Gastrocnemius medialis (tissue), 4 donors: Measurements from ENCODE around the gene MARCKS.

Source experiments
- POLR2A ChIP-seq, 2 donors: fragments of 450-650 bp; IDR thresholded peaks; one replicate each; pipeline ENCODE4 v1.6.1; 2017; ENCODE audit warnings: antibody characterized with exemption in 2 of 2, mild to moderate bottlenecking in 2 of 2, moderate library complexity in 2 of 2
- TF ChIP-seq, protein P1 (sequence below), 5 experiments: fragments of 450-650 bp in 3 of 5; fragments of 200-600 bp in 2 of 5; sonication (generic) in 2 of 5; IDR thresholded peaks in 4 of 5; conservative IDR thresholded peaks in 1 of 5; 1 replicate in 4 of 5; 2 replicates in 1 of 5; pipeline ENCODE4 v1.5.1; 2016 to 2019; ENCODE audit warnings: antibody characterized with exemption in 5 of 5, mild to moderate bottlenecking in 3 of 5, moderate library complexity in 3 of 5

DNA sequence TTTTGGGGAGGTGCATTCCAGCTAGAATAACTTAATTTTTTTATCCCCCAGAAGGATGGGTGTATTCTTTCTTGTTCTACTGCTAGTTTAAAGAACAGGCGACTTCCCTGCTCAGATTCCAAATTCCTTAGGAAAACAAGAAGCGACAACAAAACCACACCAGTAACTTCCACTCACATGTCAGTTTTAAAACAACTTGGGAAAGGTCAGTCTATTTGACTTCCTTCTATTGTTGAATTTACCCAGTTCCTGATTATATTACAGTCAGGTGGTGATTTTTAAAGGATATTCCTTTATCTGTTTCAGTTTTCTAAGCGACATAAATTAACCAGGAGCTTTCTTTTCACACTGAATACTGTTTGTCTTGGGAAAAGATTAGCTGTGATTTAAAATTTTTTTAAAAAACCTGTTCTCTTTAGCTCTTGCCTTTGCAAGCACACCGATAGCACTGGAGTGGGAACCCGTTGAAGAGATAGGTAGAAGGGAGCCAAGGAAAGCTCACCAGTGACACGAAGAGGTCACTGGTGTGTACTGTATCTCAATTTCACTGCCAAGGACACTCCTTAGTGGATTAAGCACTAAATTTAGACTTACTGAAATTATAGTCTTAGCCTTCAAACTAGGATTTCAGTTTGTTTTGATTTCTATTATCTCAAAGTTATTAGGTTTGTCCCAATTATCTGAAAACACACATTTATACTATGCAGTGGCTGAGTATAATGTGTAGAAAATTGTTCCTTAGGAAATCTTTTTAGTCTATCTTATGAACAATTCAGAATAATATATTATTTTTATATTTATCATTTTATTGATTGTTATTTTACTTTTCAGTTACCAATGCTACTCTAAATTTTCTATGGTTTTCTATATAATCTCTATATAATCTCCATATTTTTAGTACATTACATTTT is 22.3 kb downstream of the MARCKS start:
- TF ChIP-seq, protein P1, sequence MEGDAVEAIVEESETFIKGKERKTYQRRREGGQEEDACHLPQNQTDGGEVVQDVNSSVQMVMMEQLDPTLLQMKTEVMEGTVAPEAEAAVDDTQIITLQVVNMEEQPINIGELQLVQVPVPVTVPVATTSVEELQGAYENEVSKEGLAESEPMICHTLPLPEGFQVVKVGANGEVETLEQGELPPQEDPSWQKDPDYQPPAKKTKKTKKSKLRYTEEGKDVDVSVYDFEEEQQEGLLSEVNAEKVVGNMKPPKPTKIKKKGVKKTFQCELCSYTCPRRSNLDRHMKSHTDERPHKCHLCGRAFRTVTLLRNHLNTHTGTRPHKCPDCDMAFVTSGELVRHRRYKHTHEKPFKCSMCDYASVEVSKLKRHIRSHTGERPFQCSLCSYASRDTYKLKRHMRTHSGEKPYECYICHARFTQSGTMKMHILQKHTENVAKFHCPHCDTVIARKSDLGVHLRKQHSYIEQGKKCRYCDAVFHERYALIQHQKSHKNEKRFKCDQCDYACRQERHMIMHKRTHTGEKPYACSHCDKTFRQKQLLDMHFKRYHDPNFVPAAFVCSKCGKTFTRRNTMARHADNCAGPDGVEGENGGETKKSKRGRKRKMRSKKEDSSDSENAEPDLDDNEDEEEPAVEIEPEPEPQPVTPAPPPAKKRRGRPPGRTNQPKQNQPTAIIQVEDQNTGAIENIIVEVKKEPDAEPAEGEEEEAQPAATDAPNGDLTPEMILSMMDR (IDR thresholded peaks at IDR 0.05 in 4 of 5, conservative IDR thresholded peaks at IDR 0.05 in 1 of 5): peak; percentile 33 to 76 (median 59)
- no peak for TF ChIP-seq POLR2A (IDR thresholded peaks at IDR 0.05)
